Stimulated activated CD4-positive, alpha-beta T cell treated with anti-CD3 and anti-CD28 coated beads, Interleukin-12 subunit alpha, Interleukin-12 subunit beta, amount 100 ng/mL, for 24 hours (primary cell): ENCODE data around the gene SPIRE1.
"Not testable (repeated sequence)": the region's sequence is repeated elsewhere in the genome, so short reads cannot be mapped to it uniquely, and the experiment has no call there.

Source experiments
- DNase-seq, 2 experiments: peaks; one replicate each; pipeline ENCODE4 v3.0.0-alpha.2; 2020; ENCODE audit warnings: low read depth in 2 of 2

SPIRE1 gene

GRCh38 chr18:12485479-12486105 lies 172.3 kb downstream of the SPIRE1 start:
- DNase-seq = no peak

- not testable (repeated sequence) for DNase-seq
Observed at GRCh38 chr18:12481915-12482314, 176.0 kb downstream of the SPIRE1 start.

GRCh38 chr18:12479982-12480381 lies 177.9 kb downstream of the SPIRE1 start:
- DNase-seq = no peak

- no peak for DNase-seq
Observed at GRCh38 chr18:12479536-12479935, 178.4 kb downstream of the SPIRE1 start.

GRCh38 chr18:12478269-12479047 lies 179.4 kb downstream of the SPIRE1 start:
- DNase-seq = no peak

- no peak for DNase-seq
Observed at GRCh38 chr18:12477606-12478005, 180.3 kb downstream of the SPIRE1 start.

GRCh38 chr18:12476955-12477354 lies 181.0 kb downstream of the SPIRE1 start:
- no peak for DNase-seq

GRCh38 chr18:12474876-12475275 lies 183.0 kb downstream of the SPIRE1 start:
- DNase-seq = no peak

GRCh38 chr18:12474146-12474545 lies 183.8 kb downstream of the SPIRE1 start:
- no peak for DNase-seq

GRCh38 chr18:12470382-12471075 lies 187.4 kb downstream of the SPIRE1 start:
- DNase-seq = no peak

GRCh38 chr18:12468445-12468844 lies 189.5 kb downstream of the SPIRE1 start:
- no peak for DNase-seq

GRCh38 chr18:12464731-12465130 lies 193.2 kb downstream of the SPIRE1 start:
- DNase-seq = no peak

GRCh38 chr18:12463191-12463590 lies 194.7 kb downstream of the SPIRE1 start:
- no peak for DNase-seq

GRCh38 chr18:12462242-12462641 lies 195.7 kb downstream of the SPIRE1 start:
- DNase-seq = no peak

GRCh38 chr18:12461326-12461725 lies 196.6 kb downstream of the SPIRE1 start:
- DNase-seq = no peak

- no peak for DNase-seq
Observed at GRCh38 chr18:12460874-12461273, 197.0 kb downstream of the SPIRE1 start.

GRCh38 chr18:12458771-12459170 lies 199.1 kb downstream of the SPIRE1 start:
- DNase-seq = no peak

GRCh38 chr18:12456441-12456840 lies 201.5 kb downstream of the SPIRE1 start:
- no peak for DNase-seq

GRCh38 chr18:12455496-12455895 lies 202.4 kb downstream of the SPIRE1 start:
- no peak for DNase-seq

- DNase-seq = no peak
Observed at GRCh38 chr18:12452784-12453183, 205.1 kb downstream of the SPIRE1 start.

- DNase-seq = no peak
Observed at GRCh38 chr18:12451428-12451827, 206.5 kb downstream of the SPIRE1 start.

- no peak for DNase-seq
Observed at GRCh38 chr18:12449051-12449785, 208.7 kb downstream of the SPIRE1 start.
